HEK293T (cell line): ENCODE measurements around the gene CFAP126.
A peak's percentile ranks its signal among the peaks of the same experiment; 100 is the strongest.
"Not testable (repeated sequence)": the region's sequence is repeated elsewhere in the genome, so short reads cannot be mapped to it uniquely, and the experiment has no call there.

Experiments used
- CTCF ChIA-PET: fragments of 350-600 bp; formaldehyde crosslinking; extraction: SDS; loops from one replicate; lab custom pipeline; 2021; ENCODE audit warnings: antibody characterized with exemption, inconsistent platforms; lab: Yijun Ruan, JAX
- POLR2A ChIA-PET: fragments of 350-600 bp; formaldehyde crosslinking; extraction: SDS; loops from one replicate; lab custom pipeline; 2020; ENCODE audit warnings: antibody characterized with exemption, inconsistent platforms; lab: Yijun Ruan, JAX
- DNase-seq: peaks from one replicate; pipeline ENCODE4 v3.0.0; 2012; ENCODE audit warnings: mixed read lengths; ENCODE audit errors: extremely low spot score
- ARNT ChIP-seq: fragments of 450-650 bp; IDR thresholded peaks from 2 replicates; pipeline ENCODE4 v1.6.1; 2017; ENCODE audit warnings: mild to moderate bottlenecking
- BHLHE40 ChIP-seq: fragments of 450-650 bp; IDR thresholded peaks from 2 replicates; pipeline ENCODE4 v1.6.1; 2016; ENCODE audit warnings: mild to moderate bottlenecking, moderate library complexity, borderline replicate concordance
- CTBP1 ChIP-seq: fragments of 450-650 bp; IDR thresholded peaks from 2 replicates; pipeline ENCODE4 v1.6.1; 2016; ENCODE audit warnings: borderline replicate concordance
- ELF4 ChIP-seq: fragments of 450-650 bp; IDR thresholded peaks from 2 replicates; pipeline ENCODE4 v1.6.1; 2017; ENCODE audit warnings: antibody characterized with exemption
- FOXA1 ChIP-seq: fragments of 450-650 bp; IDR thresholded peaks from 2 replicates; pipeline ENCODE4 v1.6.1; 2016; ENCODE audit warnings: mild to moderate bottlenecking
- FOXK2 ChIP-seq: fragments of 450-650 bp; IDR thresholded peaks from 2 replicates; pipeline ENCODE4 v1.6.1; 2016; ENCODE audit warnings: mild to moderate bottlenecking
- FOXM1 ChIP-seq: fragments of 450-650 bp; IDR thresholded peaks from 2 replicates; pipeline ENCODE4 v1.6.1; 2017; ENCODE audit warnings: mild to moderate bottlenecking, borderline replicate concordance
- HDGF ChIP-seq: fragments of 450-650 bp; IDR thresholded peaks from 2 replicates; pipeline ENCODE4 v1.6.1; 2017; ENCODE audit warnings: antibody characterized with exemption, borderline replicate concordance
- L3MBTL2 ChIP-seq: fragments of 450-650 bp; conservative IDR thresholded peaks from 2 replicates; pipeline ENCODE4 v1.6.1; 2016; ENCODE audit warnings: mild to moderate bottlenecking
- LEF1 ChIP-seq: fragments of 450-650 bp; IDR thresholded peaks from 2 replicates; pipeline ENCODE4 v1.6.1; 2017; ENCODE audit warnings: mild to moderate bottlenecking, borderline replicate concordance
- NFRKB ChIP-seq: fragments of 450-650 bp; IDR thresholded peaks from 2 replicates; pipeline ENCODE4 v1.6.1; 2016; ENCODE audit warnings: mild to moderate bottlenecking, moderate library complexity
- PKNOX1 ChIP-seq: fragments of 450-650 bp; IDR thresholded peaks from 2 replicates; pipeline ENCODE4 v1.6.1; 2016
- SP1 ChIP-seq: fragments of 450-650 bp; IDR thresholded peaks from 2 replicates; pipeline ENCODE4 v1.6.1; 2017
- SUZ12 ChIP-seq: fragments of 450-650 bp; IDR thresholded peaks from 2 replicates; pipeline ENCODE4 v1.6.1; 2016; ENCODE audit warnings: mild to moderate bottlenecking
- TARDBP ChIP-seq: fragments of 450-650 bp; IDR thresholded peaks from 2 replicates; pipeline ENCODE4 v1.6.1; 2016
- ZNF384 ChIP-seq: fragments of 450-650 bp; IDR thresholded peaks from 2 replicates; pipeline ENCODE4 v1.6.1; 2016

The CFAP126 gene

GRCh38 chr1:161367684-161368400 lies at the start of gene CFAP126:
CFAP126 (minus strand) TSS chr1:161367876; CDS start chr1:161367868, 8 bp downstream.
- CTCF ChIA-PET = interaction anchor here (1.0 to 1.7 kb wide), 2 partner anchors 14 to 138 kb away, joined by 3 to 7 read pairs; no protein-coding TSS in a partner anchor
- TF ChIP-seq HDGF = no peak
- no peak for TF ChIP-seq PKNOX1
- TF ChIP-seq CTBP1 = no peak
- TF ChIP-seq NFRKB = no peak
- no peak for TF ChIP-seq TARDBP
- TF ChIP-seq SUZ12 = no peak
- no peak for TF ChIP-seq SP1
- TF ChIP-seq LEF1 = no peak
- TF ChIP-seq ZNF384 = no peak
- no peak for TF ChIP-seq BHLHE40
- TF ChIP-seq FOXK2 = no peak
- no peak for TF ChIP-seq FOXM1
- no peak for TF ChIP-seq L3MBTL2
- TF ChIP-seq ELF4 = no peak
- TF ChIP-seq ARNT = no peak
- TF ChIP-seq FOXA1 = no peak
- POLR2A ChIA-PET = interaction anchor here (2.1 kb wide), 1 partner anchor 22 kb away, joined by 6 read pairs; no protein-coding TSS in a partner anchor
- DNase-seq = peak; percentile 74

- POLR2A ChIA-PET, CTCF ChIA-PET: not testable (repeated sequence)
These were observed 45.4 kb upstream of the CFAP126 start for GRCh38 chr1:161413050-161413449.

GRCh38 chr1:161410636-161410970 lies 42.9 kb upstream of the CFAP126 start:
- DNase-seq, CTCF ChIA-PET, POLR2A ChIA-PET: not testable (repeated sequence)

More at GRCh38 chr1:161413050-161413449, 45.4 kb upstream of the CFAP126 start:
- DNase-seq = not testable (repeated sequence)

GRCh38 chr1:161409848-161410635 lies 42.4 kb upstream of the CFAP126 start:
- POLR2A ChIA-PET, DNase-seq, CTCF ChIA-PET: not testable (repeated sequence)

- CTCF ChIA-PET = interaction anchor here (1.5 kb wide), 1 partner anchor 12 kb away, joined by 3 read pairs; no protein-coding TSS in a partner anchor
- TF ChIP-seq SP1 (no peak), HDGF (no peak), PKNOX1 (no peak), FOXA1 (no peak), FOXK2 (no peak), FOXM1 (no peak), SUZ12 (no peak), LEF1 (no peak), TARDBP (no peak), ELF4 (no peak), BHLHE40 (no peak), L3MBTL2 (no peak)
- POLR2A ChIA-PET = interaction anchor here (0.6 to 1.8 kb wide), 2 partner anchors 19 to 32 kb away, joined by 3 to 7 read pairs; no protein-coding TSS in a partner anchor
- no peak for DNase-seq
These were observed 40.9 kb upstream of the CFAP126 start for GRCh38 chr1:161408429-161409052.

- no peak for TF ChIP-seq PKNOX1
- no peak for TF ChIP-seq HDGF
- no peak for TF ChIP-seq FOXM1
- no peak for TF ChIP-seq CTBP1
- TF ChIP-seq ZNF384 = no peak
- no peak for TF ChIP-seq NFRKB
- no peak for TF ChIP-seq FOXA1
- TF ChIP-seq ELF4 = no peak
- TF ChIP-seq ARNT = no peak
- DNase-seq = no peak
- CTCF ChIA-PET = no interaction called here
- POLR2A ChIA-PET = interaction anchor here (1.8 kb wide), 1 partner anchor 33 kb away, joined by 7 read pairs; no protein-coding TSS in a partner anchor
These were observed 39.8 kb upstream of the CFAP126 start for GRCh38 chr1:161407451-161407985.

GRCh38 chr1:161406551-161406950 lies 38.9 kb upstream of the CFAP126 start:
- DNase-seq, POLR2A ChIA-PET: not testable (repeated sequence)
- CTCF ChIA-PET = interaction anchor here (0.6 kb wide), 1 partner anchor 334 kb away, joined by 4 read pairs; no protein-coding TSS in a partner anchor
